RKO (cell line): ENCODE measurements around the gene PLA2G6.
A peak's percentile ranks its signal among the peaks of the same experiment; 100 is the strongest.

Experiments
- DNase-seq: peaks from one replicate; pipeline ENCODE4 v3.0.0-alpha.2; 2016; ENCODE audit warnings: low spot score

PLA2G6 gene, protein sequence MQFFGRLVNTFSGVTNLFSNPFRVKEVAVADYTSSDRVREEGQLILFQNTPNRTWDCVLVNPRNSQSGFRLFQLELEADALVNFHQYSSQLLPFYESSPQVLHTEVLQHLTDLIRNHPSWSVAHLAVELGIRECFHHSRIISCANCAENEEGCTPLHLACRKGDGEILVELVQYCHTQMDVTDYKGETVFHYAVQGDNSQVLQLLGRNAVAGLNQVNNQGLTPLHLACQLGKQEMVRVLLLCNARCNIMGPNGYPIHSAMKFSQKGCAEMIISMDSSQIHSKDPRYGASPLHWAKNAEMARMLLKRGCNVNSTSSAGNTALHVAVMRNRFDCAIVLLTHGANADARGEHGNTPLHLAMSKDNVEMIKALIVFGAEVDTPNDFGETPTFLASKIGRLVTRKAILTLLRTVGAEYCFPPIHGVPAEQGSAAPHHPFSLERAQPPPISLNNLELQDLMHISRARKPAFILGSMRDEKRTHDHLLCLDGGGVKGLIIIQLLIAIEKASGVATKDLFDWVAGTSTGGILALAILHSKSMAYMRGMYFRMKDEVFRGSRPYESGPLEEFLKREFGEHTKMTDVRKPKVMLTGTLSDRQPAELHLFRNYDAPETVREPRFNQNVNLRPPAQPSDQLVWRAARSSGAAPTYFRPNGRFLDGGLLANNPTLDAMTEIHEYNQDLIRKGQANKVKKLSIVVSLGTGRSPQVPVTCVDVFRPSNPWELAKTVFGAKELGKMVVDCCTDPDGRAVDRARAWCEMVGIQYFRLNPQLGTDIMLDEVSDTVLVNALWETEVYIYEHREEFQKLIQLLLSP

DNA sequence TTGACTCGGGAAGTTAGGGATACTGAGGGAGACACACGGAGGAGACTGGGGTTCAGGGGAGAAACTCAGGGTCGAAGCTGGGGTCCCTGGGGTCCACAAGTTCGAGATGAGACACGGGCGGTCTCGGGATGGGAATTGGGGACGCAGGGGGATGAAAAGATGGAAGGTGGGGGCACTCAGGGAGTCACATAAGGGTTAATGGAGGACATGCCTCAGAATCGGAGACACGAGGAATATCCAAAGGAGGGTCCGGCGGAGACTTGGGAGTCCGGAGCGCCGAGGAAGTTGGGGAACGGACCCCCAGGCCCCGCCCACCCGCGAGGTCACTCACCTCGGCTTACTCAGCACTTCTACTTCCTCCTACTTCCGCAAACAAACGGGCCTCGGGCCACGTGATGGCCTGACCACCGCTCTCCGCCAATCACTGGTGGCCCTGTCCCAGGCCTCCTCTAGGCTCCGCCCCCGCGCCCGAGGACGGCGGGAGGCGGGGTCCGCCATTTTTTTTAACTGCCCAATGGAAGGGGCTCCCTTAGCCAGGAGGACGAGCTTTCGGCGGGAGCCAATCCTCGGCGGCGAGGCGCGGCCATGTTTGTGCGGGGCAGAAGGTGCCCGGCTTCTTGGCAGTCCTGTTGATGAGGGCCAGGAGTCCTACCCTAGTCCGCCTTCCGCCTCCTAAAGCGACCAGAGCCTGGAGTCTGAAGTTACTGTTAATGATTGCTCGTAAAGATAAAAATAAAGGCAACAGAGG is at the start of gene PLA2G6:
Gene PLA2G6 (minus strand): TSS at position 378 of the 748 bp plus-strand sequence. CDS start 12,404 bp downstream, outside the sequence.
- peak; percentile 99 for DNase-seq

DNA sequence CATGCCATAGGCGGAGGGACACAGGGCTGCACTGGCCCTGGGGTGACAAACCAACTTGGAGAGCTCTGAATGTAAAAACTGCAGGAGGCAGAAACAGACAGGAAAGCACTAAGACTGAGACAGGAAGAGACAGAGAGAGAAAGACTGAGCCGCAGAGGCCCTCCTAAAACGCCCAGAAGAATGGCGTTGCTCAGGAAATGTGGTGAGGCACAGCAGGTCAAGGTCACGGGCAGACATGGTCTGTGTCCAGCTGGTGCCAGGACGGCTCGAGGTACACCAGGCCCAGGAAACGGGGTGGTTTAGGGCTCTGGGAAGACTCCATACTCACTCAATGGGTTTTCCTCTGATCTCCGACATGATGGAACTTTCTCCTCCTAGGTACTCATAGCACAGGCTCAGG is 49.3 kb upstream of the PLA2G6 start:
- no peak for DNase-seq

DNA sequence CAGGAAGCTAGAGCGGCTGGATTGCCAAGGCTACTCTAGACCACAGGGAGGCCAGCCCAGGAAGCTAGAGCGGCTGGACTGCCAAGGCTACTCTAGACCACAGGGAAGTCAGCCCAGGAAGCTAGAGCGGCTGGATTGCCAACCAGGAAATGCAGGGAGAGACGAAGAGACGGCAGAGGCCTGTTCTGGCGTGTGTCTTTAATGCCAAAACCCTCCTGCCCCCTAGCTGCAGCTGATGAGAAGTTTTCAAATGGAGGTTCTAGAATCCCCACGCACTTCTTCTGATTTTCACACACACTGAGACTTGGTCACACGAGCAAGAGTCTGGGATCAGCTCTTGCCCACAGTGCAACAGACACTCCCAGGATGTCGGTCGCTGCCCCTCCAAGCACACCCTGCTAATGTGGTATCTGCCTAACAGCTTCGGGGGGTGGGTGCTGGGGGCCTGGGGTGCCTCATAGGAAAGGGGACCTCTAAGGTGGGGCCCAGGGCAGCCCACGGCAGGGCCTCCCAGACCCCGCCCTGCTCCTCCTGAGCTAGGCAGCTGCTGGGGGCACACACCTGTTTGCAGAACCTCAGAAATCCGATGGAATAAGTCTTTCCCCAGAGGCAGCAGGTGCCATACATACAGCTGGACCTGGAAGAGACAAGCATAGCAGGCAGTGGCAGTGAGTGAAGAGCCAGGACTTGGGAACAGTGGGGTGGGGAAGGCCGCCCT is 48.6 kb upstream of the PLA2G6 start:
- no peak for DNase-seq

DNA sequence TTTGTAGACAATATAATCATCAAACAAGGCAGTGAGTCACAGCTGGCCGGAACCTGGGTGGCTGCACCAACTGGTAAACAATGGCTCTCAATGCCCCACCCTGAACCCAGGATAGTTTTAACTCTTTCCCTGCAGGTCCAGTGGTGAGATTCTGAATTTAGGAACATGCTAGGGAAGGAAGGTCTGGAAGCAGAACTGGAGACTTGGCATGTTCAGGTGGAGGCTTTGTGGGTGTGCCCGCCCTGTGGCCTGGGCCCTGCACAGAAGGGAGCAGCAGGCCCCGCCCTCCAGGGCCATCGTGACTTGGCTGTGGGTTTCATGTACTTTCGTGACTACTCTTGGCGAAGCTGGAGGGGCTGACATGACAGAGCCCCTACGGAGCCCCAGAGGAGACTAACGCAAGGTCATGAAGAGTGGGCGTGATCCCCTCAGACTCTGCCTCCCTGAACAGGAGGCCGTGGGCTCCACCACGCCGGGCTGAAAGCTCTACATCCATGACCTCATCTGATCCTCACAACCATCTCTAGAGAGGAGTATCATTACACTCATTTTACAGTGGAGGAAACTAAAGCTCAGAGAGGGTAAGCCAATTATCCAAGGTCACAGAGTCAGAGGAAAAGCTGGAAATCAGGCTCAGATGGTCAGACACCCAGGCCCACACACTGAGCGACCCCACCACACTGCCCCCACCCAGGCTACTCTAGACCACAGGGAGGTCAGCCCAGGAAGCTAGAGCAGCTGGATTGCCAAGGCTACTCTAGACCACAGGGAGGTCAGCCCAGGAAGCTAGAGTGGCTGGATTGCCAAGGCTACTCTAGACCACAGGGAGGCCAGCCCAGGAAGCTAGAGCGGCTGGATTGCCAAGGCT is 47.5 kb upstream of the PLA2G6 start:
- DNase-seq: peak; percentile 19

DNA sequence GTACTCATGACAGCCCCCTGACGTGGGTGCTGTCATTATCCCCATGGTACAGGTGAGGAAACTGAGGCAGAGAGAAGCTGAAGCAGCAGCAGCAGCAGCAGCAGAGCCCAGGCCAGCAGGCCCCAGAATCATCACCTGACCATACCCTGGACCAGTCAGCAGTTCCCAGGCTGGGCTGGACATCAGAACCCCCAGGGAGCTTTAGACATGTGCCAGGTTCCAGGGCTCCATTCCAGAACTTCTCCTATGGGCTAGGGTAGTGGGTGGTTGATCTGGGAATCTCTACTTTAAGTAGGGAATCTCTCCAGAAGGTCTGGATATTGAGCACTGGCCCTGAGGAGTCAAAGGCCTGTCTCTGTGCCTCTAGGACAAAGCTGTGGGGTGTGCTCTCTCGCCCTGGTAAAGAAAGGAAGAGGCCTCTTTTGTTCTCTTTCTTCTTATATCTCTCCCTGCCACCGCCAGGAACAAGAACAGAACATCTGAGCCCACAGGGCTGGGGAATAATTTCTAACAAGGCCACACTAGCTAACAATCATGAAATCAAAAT is 46.8 kb upstream of the PLA2G6 start:
- DNase-seq: no peak

DNA sequence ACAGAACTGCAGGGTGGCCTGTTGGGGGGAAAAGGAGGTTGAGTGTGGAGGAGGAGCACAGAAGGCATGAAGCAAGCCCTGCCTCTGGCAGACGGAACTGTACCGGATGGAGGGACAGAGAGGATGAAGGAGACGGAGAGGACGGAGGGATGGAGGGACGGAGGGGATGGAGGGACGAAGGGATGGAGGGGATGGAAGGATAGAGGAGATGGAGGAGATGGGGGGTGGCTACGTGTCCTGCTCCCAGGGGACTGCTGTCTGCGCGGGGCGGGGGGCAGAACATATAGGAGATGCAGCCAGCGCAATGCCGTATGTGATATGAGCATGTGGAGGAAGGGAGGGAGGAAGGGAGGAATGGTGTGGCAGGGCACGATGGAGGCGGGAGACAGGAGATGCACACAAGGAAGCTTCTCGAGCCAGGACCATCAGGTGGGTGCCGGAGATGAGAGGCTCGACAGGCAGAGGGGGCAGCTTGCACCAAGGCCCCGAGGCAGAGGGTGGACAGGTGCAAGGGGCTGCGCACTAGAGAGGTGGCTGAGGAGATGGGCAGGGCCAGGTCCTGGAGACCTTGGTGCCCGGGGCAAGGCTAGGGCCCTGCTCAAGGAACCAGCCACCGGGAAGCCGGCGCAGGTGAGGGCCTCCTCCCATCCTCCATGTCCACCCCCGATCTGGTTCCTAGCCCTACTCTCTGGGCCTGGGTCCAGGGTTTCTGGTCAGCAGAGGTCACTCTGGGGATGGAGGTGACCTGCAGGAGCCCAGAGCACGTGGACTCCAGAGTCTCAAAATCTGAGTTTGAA is 45.4 kb upstream of the PLA2G6 start:
- DNase-seq: no peak

DNA sequence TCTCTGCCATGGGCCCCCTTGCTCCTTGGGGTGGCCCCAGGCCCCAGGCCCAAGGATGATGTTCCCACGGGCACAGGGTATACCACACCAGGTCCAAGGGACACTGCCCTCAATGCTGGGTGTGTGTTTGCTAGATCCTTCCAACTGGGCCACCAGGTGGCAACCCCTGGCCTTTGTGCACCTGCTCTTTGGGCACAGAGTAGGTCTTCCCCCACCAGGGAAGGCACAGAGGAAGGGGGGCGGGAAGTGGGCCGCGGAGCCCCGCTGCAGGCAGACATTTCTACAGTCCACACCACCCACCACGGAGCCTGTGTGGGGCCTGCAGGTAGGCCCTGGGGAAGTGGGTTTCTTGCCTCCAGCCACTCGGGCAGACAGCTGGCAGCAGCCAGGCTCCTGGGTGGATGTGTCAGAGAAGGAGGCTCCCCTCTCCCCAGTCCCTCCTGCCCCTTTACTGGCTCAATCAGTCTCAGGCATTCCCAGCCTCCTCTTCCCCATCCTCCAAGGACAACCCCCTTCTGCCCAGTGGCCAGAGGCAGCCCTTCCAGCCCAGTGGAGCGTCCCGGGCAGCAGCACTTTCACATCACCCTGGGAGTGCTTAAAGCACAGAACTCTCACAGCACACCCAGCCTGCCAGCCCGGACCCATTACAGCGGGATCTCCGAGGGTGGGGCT is 41.8 kb upstream of the PLA2G6 start:
- DNase-seq: no peak

DNA sequence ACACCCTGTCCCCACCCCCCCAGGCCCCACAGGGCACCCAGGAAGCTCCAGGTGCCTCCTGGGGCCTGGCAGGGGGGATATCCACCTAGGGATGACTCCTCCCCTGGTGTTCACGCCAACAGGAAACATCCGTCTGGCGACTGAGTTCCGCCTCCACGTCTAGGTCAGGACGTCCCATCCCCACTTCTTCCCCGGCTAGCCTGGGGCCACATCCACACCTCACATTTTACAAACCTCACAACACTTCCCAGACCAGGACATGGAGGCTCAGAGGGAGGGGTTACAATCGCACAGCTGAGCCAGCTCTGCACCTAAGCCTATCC is 41.1 kb upstream of the PLA2G6 start:
- no peak for DNase-seq

DNA sequence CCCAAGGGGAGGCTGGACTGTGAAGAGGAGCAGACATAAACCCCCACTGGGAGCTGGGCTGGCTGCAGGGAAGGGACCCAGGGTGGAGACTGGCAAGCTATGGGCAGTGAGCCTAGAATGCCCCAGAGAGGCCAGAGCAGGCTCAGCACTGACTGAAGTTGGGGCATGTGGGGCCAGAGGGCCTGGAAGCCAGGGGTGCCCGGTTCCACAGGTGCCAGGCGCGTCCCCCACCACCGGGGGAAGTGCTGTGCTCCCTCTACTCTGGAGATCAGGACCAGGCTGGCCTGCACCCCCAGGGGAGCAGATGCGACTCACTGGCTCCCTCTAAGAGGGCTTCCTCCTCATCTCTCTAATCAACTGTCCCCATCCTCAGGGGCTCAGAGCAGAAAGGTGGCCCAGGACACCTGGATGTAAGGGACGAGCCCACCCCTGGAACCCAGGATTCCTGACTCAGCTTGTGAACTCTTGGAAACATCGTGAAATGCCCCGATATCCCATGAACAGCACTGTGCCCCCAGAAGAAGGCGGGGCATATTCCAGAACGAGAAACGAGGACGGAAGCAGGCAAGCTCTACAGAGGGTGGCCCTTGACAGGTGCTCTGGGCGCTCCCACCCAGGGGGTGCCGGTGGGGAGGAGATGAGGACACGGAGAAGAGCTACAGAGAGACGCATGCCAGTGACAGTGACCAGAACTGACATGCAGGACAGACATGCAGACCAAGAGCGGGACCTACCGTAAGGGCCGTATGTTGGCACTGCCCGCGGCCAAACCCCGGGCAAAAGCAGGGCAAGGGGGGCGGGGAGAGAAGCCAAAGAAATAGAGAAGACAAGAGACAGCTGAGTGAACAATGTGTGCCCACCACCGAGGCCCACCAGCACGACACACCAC is 40.5 kb upstream of the PLA2G6 start:
- no peak for DNase-seq

DNA sequence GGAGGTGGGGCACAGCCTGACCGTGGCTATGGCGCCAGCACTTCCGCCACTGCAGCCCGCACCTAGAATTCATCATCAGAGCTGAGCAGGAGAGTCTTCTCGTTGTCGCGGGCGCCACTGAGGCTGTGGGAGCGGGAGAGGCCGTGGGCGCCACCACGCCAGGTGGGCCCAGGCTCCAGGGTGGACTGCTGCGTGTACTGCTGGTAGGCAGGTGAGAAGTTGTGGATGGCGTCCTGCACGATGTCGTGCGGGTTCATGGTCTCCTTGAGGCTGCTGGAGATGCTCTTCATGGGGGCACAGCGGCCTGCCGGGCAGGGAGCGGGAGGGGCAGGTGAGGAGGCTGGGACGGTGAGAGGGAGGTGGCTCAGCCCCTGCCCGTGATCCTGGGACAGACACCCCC is 39.8 kb upstream of the PLA2G6 start:
- DNase-seq: no peak

DNA sequence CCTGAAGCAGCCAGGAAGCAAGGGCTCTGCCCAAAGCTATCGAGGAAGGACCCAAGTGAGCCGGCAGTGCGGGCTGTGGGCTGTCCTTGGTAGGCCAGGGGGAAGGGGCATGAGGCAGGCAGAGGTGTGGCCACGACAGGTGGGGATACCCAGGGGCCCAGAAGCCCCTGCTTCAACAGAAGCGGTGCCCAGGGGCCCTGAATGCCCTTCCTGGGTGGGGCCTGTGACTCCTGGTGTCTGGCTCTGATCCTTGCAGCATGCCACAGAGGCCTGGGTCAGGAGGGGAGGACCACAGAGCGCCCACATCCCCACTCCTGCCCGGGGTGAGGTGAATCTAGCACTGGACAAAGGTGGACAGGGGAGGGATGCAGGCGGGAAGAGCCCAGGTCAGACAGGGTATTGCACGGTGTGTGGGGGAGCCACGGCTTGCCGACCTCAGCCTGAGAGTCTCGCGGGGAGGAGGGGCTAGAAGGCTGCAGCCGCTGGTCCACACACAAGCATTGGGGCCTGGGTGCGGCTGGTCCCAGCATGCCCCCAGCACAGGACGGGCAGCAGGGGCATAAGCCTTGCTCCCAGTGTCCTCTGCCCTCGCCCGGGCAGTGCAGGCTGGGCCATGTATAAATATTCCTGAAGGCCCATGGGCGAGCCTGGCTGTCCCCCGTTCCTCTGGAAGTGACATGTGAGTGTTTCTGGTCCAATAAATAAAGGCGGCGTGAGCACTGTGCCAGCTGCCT is 39.2 kb upstream of the PLA2G6 start:
- no peak for DNase-seq

DNA sequence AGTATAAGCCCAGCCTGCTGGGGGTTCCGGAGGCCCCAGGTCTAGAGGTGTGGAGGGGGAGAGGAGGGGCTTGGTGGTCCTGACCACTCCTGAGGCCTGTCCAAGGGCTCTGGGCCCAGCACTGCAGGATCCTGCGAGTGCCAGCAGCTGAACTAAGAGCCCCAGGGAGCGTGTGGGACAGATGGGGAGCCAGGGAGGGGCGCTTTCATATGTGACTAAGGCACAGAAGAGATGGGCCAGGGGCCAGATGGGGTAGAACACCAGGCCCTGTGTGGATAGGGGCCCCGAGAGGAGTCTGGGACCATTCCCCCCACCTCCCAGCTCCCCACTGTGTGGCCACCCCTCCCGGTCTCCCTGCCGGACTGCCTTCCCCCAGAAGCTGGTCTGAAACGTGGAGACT is 38.5 kb upstream of the PLA2G6 start:
- DNase-seq: no peak

DNA sequence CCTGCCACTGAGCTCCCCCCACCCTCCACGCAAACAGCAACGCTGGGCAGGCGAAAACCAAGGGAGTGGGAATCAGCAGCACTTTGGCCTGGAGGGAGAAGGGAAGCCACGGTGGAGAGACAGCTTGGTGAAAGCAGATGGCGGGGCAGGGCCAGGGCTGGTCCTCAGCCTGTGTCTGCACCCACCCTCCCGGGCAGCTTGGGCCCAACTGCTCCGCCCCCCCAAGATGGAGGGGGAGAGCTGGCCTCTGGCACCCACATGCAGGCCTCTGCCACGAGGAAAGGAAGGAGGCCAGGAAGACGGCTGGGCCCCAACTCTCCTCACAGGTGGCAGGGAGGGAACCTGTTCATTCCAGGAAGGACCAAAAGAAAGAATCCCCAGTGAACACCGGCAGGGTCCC is 38.0 kb upstream of the PLA2G6 start:
- no peak for DNase-seq

DNA sequence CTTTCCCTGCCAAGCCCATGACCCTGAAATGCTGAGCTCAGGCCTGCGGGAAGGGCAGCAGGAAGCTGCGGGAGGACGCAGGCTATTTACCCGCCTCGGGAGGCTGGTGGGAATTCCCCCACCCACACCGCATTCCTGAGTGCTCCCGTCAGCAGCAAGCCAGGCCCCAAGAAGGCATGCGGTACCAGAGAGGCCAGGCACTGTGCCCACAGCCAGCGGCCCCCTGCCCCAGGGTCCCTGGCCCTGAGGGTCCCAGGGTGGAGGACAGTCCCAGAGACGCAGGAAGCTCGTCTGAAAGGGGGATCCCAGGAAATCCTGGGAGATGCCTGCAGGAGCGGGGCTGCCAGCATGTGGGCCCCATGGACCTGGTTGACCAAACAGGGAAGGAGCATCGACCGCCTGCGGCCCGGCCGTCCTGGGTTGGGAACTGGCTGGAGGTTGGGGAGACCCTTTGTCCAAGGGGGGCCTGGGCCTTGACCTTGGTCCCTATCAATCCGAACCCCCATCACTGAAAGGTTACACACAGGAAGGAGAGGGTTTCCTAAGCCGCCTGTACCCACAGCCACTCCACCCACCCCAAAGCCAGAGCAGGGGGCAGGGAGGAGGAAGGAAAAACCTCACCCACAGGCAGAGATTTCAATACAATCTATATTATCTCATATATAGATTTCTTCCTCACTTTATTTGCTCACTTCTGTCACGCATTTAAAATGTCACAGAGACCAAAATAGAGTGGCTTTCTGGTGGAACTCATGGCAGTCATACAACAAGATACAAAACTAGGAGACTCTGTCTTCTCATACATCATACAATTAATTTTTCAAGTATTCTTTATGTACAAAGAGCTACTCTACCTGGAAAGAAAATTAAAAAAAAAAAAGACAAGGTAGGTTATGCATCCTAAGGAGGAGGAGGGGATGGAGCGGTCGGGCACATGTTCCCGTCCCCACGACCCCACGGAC is 37.3 kb upstream of the PLA2G6 start:
- peak; percentile 77 for DNase-seq

DNA sequence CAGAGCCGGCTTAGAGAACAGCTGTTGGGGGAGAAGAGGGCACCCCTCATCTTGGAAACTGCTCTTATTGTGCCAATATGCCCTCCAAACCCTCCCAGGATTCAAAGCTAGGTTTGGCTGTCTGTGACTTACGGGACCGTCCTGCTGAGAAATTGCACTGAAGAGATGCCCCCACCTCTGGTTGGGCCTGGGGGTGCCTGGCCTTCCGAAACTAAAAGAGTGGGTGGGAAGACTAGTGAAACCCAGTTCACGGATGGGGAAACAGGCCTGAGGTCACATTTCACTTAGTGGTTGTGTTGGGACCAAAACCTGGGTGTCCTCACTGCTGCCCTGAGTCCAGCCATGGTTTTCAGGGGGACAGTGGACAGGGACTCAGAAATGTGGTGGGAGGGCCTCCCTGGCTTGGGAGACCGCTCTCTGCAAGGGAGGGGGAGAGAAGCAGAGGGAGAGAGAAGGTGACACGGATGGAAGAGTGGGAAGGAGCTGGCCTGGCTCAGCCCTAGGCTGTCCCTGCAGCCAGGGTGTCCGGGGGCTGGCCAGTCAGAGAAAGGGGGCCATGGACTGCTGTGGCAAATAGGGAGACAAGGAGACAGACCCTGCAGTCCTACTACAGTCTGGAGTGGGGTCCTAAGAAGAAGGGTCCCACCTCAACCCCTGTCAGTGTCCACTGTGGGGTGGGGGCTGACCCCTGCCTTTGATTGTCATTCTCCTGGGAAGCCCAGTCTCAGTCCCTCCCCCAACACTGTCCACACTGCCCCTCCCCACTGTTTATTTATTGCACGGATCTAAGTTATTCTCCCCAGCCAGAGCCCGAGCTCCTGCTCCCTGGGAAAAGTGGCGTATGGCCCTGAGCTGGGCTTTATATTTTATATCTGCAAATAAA is 33.8 kb upstream of the PLA2G6 start:
- no peak for DNase-seq
